HT1080 (cell line): ENCODE measurements around the gene MACF1. TPM values are rescaled to one million over a fixed set of nuclear protein-coding genes. Genes with fewer than 3 reads are reported as not detected.
A peak's percentile ranks its signal among the peaks of the same experiment; 100 is the strongest.

Experiments used
- DNase-seq: peaks from one replicate; pipeline ENCODE4 v3.0.0-alpha.2; 2015; ENCODE audit warnings: low read depth
- total RNA-seq: library from RNA; depleted of rRNA; stranded (reverse); fragments of >200 nt; shearing (Covaris generic); gene quantifications from 2 replicates; pipeline ENCODE4 v1.2.3, GENCODE V29; 2014

The MACF1 gene
- total RNA-seq, 1 experiment from 2014 or later, result 148 TPM

DNA sequence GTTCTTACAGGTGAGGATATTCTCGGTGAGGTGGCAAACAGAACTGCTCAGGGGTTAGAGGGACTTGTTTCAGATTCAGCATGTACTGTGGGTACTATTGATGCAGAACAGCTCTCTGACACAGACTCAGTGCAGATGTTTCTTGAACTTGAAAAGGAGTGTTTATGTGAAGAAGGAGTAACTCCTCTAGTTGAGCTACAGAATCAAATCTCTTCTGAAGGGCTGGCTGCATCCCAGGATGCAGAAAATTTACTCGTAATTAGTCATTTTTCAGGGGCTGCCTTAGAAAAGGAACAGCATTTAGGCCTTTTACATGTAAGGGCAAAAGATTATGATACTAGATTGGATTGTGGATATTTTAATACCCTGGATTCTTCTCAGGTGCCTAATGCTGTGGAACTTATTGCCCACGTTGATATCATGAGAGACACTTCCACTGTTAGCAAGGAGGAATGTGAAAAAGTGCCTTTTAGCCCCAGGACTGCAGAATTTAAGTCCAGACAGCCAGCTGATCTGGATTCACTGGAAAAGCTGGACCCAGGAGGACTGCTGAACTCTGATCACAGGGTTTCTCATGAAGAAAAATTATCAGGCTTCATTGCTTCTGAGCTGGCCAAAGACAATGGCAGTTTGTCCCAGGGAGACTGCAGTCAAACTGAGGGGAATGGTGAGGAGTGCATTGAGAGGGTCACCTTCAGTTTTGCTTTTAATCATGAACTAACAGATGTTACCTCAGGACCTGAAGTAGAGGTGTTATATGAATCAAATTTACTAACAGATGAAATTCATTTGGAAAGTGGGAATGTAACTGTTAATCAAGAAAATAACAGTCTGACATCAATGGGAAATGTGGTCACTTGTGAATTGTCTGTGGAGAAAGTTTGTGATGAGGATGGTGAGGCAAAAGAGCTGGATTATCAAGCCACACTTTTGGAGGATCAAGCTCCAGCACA lies 207.3 kb downstream of the MACF1 start:
- DNase-seq, result no peak

DNA sequence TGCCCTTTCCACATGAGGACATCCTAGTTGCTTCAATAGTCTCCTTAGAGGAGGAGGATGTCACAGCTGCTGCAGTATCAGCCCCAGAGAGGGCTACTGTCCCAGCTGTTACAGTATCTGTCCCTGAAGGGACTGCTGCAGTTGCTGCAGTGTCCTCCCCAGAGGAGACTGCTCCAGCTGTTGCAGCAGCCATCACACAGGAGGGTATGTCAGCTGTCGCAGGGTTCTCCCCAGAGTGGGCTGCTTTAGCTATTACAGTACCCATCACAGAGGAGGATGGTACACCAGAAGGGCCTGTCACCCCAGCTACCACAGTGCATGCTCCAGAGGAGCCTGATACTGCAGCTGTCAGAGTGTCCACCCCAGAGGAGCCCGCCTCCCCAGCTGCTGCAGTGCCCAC lies 208.4 kb downstream of the MACF1 start:
- no peak for DNase-seq

DNA sequence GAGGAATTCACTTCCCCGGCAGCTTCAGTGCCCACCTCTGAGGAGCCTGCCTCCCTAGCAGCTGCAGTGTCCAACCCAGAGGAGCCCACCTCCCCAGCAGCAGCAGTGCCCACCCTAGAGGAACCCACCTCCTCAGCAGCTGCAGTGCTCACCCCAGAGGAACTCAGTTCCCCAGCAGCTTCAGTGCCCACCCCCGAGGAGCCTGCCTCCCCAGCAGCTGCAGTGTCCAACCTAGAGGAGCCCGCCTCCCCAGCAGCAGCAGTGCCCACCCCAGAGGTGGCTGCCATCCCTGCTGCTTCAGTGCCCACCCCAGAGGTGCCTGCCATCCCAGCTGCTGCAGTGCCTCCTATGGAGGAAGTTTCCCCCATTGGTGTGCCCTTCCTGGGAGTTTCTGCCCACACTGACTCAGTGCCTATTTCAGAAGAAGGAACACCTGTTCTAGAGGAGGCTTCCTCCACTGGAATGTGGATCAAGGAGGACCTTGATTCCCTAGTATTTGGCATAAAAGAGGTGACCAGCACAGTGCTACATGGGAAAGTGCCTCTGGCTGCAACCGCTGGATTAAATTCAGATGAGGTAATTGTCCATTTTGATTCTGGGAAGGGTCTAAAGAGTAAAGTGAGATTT lies 209.5 kb downstream of the MACF1 start:
- no peak for DNase-seq

DNA sequence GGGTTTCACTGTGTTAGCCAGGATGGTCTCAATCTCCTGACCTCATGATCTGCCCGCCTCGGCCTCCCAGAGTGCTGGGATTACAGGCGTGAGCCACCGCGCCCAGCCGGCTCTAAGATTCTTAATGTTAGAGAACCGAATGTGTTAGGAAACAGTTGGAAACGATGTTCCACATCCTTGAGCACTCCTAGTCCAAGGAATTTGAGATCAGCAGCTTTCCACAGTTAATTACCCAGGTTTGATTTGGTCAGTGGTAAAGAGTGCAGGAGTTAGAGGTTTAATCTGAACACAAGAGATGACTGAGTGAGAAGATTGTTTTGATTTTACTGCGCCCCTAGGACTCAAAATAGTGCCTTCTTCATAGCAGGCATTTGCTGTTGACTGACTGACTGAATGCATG lies 211.1 kb downstream of the MACF1 start:
- DNase-seq, result no peak

- no peak for DNase-seq
These were observed 212.1 kb downstream of the MACF1 start for GRCh38 chr1:39416609-39417008.

DNA sequence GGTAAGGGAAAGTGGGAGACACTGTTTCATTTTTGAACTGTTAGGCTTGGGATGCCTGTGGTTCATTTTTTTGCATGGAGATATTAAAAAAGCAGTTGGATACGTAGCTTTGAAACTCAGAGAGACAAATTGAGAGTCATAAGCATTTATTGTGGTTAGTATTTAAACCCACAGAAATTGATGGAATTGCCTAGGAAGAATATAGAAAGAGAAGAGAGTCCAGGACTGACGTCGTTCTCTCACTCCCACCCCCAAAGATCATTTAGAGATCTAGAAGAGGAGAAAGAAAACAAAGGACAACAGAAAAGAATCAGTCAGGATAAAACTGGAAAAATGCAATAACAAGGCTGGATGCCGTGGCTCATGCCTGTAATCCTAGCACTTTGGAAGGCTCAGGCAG lies 213.7 kb downstream of the MACF1 start:
- no peak for DNase-seq

GRCh38 chr1:39420493-39420892 lies 216.0 kb downstream of the MACF1 start:
- no peak for DNase-seq

GRCh38 chr1:39422614-39423013 lies 218.1 kb downstream of the MACF1 start:
- no peak for DNase-seq

DNA sequence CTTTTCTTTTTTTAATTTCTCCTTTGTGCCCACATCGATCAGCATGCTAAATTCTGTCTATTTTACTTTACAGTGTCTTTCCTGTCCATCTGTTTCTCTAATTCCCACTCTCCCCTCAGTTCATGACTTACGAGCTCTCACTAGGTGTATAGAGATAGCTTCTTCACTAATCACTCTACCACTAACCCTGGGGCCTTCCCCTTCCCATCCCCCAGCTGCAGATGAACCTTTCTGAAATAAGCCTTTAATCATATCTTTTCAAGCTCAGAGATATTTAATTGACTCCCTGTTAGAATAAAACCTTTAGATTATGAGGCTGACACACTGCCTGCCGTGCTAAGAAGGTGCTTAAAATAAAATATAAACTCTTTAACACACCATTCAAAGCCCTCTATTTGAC lies 220.7 kb downstream of the MACF1 start:
- DNase-seq, result no peak

- DNase-seq, result no peak
These were observed 221.1 kb downstream of the MACF1 start for GRCh38 chr1:39425634-39426033.

DNA sequence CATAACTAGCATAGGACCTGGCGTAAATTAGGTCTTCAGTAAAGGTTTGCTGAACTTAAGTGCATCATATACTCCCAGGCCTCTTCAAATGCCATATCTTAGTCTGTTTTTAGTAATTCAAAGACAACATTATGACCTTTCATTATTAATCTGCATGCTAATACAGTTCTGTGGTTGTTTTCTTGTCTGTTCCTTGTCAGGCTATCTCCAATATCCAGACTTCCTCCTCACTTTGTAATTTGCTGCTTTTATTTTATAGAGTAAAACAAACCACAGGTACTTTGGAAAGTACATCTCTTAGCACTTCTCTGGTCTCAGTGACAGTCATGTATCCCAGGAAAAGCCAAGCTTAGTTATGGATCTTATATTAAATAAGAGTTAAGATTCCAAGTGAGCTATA lies 221.9 kb downstream of the MACF1 start:
- no peak for DNase-seq

- DNase-seq, result no peak
These were observed 222.9 kb downstream of the MACF1 start for GRCh38 chr1:39427374-39427773.

- no peak for DNase-seq
These were observed 223.4 kb downstream of the MACF1 start for GRCh38 chr1:39427912-39428311.

DNA sequence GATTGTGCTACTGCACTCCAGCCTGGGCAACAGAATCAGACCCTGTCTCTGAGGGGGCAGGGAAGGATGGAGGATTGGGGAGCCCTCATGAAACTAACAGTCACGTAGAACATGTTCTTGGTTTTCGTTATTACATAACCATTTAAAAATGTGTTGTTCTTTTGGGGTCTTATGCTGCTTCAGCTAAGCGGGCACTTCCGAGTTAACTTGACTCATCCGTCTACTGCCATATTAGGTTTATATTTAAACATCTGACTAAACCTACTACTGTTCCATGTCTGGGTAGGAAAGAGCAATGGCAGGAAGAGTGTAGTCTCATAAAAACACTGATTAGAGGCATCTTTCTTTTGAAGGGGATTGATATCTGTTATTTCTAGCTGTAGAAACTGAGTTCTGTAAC lies 227.4 kb downstream of the MACF1 start:
- peak; percentile 23 for DNase-seq

GRCh38 chr1:39434797-39435395 lies 230.4 kb downstream of the MACF1 start:
- no peak for DNase-seq

- no peak for DNase-seq
These were observed 231.1 kb downstream of the MACF1 start for GRCh38 chr1:39435597-39435996.

GRCh38 chr1:39436842-39437241 lies 232.3 kb downstream of the MACF1 start:
- no peak for DNase-seq

GRCh38 chr1:39438042-39438441 lies 233.5 kb downstream of the MACF1 start:
- DNase-seq, result no peak

- DNase-seq, result no peak
These were observed 236.4 kb downstream of the MACF1 start for GRCh38 chr1:39440856-39441255.

DNA sequence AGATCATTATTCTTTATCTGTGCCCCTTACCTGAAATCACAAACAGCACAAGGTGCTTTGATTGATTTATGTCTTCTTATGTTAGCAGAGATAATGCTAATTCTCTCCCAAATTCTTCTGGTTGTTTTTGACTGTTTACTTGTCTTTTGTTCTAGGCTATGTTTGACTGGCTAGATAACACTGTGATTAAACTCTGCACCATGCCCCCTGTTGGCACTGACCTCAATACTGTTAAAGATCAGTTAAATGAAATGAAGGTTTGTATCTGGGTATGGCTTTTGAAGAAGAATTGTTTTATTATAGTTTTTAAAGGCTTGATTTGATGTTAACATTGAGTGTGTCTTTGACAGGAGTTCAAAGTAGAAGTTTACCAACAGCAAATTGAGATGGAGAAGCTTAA lies 237.3 kb downstream of the MACF1 start:
- no peak for DNase-seq

- DNase-seq, result no peak
These were observed 241.1 kb downstream of the MACF1 start for GRCh38 chr1:39445573-39445972.

DNA sequence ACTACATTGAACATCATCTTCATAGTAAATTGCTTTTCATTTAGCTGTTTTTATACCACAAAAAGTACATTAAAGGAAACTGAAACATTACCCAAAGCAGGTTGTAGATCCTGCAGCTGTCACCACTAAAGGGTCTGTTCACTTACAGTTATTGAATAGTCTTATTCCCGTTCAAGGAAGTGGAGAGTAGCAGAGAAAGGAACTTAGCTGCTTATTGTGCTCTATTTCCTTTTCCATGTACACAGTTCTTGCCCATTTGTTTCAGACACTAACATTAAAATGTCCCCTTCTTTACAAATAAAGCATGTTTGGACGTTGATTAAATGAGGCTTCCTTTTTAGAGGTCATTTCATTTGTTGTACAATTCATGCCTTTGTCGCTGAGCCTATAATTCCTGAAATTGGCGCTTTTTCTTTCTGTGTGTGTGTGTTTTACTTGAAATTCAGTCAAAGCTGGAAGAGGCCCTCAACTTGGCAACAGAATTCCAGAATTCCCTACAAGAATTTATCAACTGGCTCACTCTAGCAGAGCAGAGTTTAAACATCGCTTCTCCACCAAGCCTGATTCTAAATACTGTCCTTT lies 242.6 kb downstream of the MACF1 start:
- DNase-seq, result no peak
